Skeletal muscle cell (primary cell): ENCODE results near the gene ANKRD11.
A peak's percentile ranks its signal among the peaks of the same experiment; 100 is the strongest.
"Not testable (repeated sequence)": the region's sequence is repeated elsewhere in the genome, so short reads cannot be mapped to it uniquely, and the experiment has no call there.

ENCODE experiments used
- DNase-seq: peaks from one replicate; pipeline ENCODE4 v3.0.0-alpha.2; 2010; ENCODE audit warnings: low read depth
- H3K4me3 ChIP-seq: 2 replicates; pipeline ENCODE4 v1.5.1; 2011; ENCODE audit warnings: low read depth, mild to moderate bottlenecking, control low read depth, low read length, moderate library complexity

ANKRD11 gene

DNA sequence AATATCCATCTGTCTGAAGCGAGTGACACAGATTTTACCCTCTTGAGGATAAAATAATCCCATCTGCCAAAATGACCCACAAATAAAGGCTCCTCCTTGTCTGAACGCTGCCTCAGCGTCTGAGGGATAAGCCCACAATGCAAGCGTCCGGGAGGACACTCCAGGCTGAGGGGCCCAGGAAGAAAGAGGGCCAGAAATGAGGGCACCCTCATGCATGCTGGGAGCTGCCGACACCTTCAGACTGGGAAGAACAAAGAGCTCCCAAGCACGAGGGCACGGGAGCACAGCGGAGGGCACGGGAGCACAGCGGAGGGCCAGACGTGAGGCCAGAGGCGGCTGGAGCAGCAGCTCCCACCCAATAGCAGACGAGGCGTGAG, 145.9 kb downstream of the ANKRD11 start:
- no peak overlapping the region for H3K4me3 ChIP-seq
- no peak for DNase-seq

DNA sequence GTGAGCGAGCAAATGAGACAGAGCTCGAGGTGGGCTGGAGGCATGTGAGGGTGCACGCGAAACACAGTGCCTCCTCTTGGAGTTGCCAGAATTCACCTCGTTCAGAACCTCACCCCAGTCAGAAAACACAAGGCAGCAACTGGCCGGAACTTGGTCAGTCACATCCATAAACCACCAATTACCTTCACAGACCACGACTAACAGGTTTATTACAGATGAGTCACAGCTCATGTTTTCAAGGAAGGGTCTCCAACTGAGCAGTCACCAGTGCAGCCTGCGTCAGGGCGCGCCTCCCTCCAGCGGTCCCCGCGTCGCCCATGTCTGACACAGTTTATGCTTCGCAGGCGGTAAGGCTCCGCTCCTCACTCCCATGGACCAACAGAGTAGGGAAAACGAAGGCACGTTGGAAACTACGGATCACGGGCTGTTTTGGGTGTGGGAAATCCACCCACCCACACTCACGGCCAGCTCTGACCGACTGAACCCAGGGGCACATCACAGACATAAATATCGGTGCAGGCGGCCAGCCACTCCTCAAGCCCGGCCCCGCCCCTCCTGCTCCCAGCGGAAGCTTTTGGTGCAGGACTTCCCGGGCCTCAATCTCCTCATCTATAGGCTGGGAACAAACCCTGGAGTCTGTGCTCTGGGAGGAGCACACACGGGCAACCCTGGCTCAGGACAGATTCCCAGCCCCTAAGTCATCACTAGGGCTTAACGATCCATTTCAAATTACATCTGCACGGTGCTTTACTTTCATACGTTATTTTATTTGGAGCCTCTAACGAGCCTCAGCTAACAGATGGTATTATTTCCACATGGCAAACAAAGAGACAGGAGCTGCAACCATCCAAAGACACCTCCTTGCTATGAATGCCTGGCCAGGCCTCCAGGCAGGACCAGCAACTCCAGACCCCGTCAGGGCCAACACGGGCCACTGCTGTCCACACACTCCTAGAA, 146.6 kb downstream of the ANKRD11 start:
- no peak overlapping the region for H3K4me3 ChIP-seq
- DNase-seq: no peak

DNA sequence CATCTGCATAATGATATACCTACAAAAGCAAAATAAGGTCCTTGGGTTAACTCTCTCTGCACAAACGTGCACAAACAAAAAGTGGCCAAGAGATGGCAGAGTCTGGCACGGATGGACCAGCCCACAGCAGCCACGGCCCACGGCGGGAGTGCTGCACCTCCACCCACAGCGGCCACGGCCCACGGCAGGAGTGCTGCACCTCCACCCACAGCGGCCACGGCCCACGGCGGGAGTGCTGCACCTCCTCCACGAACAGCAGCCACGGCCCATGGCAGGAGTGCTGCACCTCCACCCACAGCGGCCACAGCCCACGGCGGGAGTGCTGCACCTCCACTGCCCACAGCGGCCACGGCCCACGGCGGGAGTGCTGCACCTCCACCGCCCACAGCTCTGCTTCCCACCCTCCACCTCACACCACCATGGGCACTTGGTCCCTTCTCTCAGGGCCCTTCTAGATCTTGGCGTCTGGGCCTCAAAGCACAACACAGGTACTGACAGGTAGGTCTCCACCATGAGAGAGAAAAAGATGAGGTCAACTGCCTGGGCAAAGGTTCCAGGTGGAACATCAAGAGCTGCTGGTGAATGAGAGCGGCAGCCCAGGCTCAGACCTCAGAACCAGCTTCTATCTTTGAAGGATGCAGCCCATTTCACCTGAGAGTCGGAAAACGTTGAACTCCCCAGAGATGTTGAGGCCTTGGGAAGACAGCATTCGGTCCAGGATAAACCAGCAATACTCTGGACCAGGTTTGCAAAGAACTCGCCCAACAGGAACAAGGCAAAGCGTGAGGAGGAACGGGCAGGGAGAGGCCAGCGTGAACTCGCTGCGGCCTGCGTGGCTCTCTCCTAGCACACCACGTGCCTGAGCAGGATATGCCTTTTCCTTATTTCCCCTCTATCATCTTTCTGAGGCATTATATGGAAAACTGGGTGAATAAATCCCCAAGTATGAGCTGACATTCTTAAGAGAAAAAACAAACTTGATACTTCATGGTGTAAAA, 148.4 kb downstream of the ANKRD11 start:
- H3K4me3 ChIP-seq: no peak overlapping the region
- no peak for DNase-seq

DNA sequence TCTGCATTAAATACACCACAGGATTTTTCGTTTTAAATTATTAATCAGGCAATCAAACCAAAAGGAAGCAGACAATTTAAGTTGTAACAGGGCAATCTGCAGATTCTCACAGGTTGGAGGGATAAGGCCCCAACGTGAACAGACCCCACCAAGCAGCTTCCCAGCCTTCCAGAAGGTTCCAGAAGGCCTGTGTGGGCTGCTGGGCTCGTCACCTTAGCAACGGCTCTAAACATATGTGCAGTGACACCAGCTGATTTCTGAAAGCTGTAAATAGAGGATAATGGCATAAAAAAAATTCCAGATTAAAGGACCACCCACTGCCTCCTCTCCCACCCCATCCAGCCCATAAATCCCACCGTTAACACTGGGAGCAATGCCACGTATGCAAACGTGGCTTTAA, 149.1 kb downstream of the ANKRD11 start:
- H3K4me3 ChIP-seq: no peak overlapping the region
- DNase-seq: no peak

DNA sequence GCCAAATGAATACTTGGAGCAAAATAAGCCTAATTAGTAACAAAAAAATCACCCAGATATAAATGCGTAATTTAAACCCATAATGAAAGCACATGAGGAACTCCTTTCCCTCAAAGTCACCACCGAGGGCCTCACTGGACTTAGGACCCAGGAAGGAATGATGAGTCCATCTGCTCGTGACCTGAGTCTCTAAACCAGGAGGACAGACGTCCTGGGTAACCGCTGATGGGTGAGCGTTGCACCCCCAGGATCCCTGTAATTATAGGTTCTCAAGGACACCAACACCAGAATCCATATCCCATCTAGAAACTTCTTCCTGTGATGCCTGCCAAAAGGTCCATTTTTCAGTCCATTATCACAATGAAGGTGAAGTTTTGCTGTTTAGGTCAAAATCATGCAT, 151.5 kb downstream of the ANKRD11 start:
- DNase-seq: no peak
- no peak overlapping the region for H3K4me3 ChIP-seq

DNA sequence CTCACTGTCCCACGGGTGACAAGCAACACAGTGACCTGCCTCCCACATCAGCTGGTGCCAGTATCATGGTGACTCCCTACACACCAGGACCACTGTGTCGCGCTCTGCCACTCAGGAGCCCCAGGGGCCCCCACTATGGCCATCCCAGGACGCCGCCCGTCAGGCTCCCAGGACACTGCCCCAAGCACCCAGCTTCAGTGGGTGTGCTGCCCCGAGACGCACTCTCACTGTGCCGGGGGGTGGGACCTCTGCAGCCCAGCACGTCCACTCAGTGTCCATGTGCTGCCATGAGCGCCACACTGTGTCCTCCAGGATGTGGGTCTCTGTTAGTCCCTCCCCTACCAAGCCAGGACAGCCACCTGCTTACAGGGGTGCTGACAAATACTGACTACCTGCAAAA, 152.4 kb downstream of the ANKRD11 start:
- DNase-seq: no peak
- no peak overlapping the region for H3K4me3 ChIP-seq

DNA sequence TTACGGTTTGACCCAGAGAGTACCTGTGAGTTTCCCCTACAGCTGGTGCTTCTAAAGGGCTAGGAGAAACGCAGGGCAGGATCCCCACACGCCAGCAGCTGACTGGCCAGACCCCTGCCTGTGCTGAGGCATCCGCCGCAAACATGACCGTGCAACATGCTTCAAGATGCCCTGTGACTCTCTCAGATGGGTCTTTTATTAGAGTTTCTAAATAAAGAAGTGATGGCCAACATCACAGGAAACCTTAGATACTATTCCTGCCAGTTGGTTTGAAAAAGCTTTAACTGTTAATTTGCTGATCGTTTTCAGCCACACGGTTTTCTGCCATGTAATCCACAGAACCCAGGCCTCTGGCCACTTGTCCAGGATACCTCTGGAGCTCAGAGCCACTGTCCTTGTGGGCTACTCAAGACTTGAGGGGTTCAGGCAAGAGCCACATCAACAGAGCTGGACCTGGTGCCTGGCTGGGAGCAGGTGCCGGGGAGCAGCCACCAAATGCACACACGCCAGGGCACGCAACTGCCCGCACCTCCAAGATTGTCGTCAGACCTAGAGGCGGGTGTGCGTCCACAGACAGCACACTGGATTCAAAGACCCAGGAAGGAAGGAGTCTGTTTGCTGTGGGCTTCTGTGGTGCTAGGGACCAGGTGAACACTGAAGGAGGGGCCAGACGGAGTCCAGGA, 154.4 kb downstream of the ANKRD11 start:
- no peak overlapping the region for H3K4me3 ChIP-seq
- no peak for DNase-seq

DNA sequence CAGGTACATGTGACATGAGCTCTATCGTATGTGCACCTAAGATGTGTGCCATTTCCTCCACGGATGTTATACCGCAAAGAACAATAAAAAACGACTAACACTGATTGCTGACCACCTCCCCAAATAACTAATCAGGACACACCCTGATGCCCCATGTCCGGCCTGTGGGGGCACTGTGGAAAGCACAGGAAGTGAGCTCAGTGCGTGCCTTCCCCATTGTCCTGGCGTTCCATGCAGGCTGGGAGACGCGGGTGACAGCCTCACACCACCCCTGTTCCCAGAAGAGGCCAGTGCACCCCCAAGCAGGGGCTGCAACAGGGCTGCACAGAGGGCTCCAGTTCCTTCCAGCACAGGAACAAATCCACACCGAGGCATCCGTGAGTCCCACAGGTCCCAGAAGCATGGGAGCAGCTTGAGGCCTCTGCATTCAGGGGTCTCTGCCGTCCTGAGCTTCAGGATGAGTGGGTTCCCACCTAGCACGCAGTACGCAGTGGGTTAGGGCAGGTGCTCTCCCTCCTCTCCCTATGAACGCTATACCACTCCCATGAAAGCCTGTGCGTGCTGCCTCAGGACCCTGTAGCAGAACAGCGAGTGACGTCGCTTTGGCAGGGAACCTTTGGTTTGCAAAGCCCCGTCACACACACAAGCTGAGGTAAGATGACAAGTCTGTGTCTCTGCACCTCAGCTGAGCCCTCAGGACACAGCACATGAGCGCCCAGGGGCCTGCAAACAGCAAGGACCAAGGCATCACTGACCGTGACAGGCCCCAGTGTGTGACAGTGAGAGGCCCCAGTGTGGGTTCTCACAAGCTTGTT, 155.2 kb downstream of the ANKRD11 start:
- DNase-seq: no peak
- no peak overlapping the region for H3K4me3 ChIP-seq

DNA sequence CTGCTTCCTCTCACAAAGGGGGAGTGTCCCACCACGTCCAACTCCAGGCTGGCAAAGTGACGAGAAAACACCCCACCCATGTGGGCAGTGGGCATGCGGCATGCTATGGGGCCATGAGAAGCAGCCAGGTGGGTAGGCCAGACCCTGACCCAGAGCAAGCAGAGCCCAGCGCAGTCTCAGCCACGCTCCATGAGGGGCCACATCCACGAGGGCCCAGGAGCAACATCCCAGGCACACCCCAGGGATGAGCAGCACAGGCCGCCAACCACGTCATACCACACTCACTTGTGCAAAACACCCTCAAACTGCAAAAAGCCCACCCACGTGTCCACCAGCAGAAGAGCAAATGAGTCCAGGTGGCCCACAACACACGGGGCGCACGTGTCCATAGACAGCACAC, 155.9 kb downstream of the ANKRD11 start:
- no peak for DNase-seq
- no peak overlapping the region for H3K4me3 ChIP-seq

DNA sequence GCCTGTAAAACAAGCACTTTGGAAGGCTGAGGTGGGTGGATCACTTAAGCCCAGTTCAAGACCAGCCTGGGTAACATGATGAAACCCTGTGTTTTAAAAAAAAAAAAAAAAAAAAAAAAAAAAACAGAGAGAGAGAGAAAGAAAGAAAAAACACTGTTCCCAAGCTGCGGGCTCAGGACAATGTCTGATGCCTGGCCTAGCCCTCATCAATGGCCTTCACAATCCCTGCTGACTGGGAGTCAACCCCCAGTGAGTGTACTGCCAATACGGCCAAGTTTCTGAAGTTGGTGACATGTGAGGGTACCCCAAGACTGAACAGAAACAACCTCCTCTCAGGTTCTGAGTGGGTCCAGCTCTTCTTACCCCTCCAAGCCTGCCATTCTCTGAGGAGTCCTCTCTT, 156.3 kb downstream of the ANKRD11 start:
- no peak overlapping the region for H3K4me3 ChIP-seq

DNA sequence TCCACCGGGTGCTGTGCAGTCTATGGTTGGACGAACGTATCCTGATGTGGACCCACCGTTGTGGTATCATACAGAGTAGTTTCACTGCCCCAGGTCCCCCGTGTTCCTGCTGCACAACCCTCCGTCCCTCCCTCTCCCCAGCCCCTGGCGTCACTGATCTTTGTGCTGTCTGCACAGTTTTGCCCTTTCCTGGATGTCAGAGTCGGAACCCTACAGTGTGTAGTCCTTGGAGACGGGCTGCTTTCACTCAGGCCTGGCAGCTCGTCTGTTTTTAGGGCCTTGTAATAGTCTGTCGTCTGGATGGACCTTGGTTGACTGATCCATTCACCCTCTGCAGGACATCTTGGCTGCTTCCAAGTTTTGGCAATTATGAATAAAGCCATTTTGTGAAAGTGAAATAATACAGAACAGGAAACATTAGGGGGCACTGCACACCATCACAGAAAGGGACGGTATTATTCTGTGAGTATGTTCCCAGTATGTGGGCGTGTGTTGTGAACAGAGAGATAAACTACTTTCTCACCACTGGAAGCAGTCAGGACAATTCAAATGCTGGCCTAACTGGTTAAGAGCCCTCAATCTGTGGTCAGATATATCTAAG, 156.9 kb downstream of the ANKRD11 start:
- peak; percentile 52 for DNase-seq

More for the DNA sequence above, 156.3 kb downstream of the ANKRD11 start:
- DNase-seq: no peak

DNA sequence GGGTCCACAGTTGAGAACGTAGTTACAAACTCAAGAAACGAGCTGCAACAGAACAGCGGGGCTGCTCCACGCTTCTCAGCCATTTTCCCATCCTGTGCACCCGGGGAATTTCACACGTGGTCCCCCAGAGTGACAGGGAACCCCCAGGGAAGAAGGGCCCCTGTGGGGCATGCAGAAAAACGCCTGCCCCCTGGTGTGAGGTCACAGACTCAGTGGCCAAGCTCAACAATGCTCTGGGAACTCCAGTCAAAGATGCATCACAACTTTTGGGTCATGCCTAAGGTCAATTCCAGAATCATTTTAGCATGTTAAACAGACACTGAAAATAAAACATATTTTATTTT, 157.5 kb downstream of the ANKRD11 start:
- DNase-seq: no peak
- H3K4me3 ChIP-seq: no peak overlapping the region

More for the DNA sequence above, 156.9 kb downstream of the ANKRD11 start:
- not testable (repeated sequence) for H3K4me3 ChIP-seq

DNA sequence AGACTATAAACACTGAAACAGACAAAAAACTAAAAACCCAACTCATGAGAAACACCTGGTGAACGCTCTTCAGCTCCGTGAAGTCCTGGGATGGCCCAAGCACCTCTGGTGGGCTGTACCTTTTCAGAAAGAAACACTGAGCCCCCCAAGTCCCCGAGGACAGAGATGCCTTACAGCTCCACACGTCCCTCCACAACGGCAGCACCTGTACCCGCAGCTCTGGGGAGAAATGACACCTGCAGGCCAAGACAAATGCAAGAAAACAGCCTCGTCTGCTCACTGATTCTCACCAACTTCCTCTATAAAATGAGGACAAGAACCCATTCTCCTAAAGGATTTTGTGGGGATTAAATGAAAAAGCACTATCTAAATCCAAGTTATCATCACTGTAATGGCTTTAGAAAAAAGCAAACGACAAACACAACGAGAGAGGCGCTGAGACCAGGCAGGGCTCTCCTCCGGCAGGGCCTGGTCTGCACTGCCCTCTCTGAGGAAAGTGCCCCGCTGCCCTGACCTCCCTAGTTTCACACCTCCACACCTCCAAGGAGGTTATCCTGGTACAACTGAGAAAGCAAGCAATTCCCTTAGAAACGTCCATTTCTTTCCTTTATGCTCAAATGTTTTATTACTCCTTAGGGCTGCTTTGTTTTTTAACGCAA, 158.0 kb downstream of the ANKRD11 start:
- DNase-seq: no peak
- no peak overlapping the region for H3K4me3 ChIP-seq

DNA sequence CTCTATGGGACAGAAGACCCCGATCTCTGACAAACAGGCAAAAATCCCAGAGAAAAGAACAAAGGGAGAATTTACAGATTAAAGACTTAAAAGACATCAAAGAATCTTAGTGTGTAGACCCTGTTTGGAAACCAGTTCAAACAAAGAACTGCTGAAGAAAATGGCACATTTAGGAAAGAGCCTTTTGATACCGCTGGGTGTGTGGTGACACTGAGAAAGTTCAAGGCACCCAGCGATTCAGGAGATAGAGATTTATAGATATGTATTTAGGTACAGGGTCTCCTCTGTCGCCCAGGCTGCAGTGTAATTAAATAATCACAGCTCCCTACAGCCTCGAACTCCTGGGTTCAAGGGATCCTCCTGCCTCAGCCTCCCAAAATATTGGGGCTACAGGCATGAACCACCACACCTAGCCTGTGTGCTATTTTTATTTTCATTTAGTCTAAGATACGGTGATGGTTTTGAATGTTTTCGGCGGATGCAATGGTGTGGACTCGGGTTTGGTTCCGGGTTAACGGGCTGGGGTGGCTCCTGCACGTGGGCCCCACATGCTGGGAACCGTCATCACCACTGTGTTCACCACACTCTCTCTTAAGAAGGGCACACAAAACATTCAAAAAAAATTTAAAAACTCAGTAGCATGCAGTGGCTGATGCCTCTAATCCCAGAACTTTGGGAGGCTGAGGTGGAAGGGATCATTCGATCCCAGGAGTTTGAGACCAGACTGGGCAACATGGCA, 158.8 kb downstream of the ANKRD11 start:
- no peak overlapping the region for H3K4me3 ChIP-seq
- DNase-seq: no peak

DNA sequence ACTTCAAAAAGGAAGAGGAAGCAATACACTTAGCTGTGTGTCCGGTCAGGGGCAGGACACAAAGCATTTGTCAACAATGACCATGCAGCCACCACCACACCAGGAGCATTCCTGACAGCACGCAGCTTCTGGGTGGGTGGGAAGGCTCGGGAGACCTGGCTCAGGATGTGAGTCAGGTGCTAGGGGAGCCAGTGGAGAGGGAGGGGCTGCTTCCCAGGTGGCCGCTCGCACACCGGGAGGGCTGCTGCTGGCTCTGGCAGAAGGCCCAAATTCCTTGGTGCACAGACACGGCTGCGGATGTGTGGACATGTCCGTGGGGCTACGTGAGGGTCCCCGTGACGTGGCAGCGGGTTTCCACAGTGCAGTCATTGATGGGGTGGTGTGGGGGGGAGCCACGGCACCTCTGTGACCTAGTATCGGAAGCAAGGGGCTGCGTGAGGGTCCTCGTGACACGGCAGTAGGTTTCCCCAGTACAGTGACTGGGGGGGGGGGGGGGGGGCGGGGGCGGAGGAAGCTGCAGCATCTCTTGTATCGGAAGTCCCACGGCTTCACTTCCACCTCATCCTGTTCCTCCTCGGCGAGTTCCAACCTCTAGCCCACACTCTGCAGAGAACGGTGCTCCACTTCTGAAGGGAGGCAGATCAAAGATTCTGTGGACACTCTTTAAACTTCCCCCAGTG, 160.0 kb downstream of the ANKRD11 start:
- H3K4me3 ChIP-seq: no peak overlapping the region

DNA sequence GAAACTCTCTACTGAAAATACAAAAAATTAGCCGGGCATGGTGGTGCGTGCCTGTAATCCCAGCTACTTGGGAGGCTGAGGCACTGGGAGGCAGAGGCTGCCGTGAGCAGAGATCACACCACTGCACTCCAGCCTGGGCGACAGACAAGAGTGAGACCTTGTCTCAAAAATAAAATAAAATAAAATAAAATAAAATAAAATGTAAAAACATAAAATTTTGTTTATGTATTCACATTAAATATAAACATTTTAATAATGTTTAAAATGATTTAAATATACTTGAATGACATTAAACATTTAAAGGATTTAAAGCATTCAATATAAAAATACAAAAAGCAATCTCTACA, 160.6 kb downstream of the ANKRD11 start:
- not testable (repeated sequence) for DNase-seq, H3K4me3 ChIP-seq

More for the DNA sequence above, 160.0 kb downstream of the ANKRD11 start:
- no peak for DNase-seq
